Stimulated activated naive B cell treated with anti-CD40 and anti-IgM and Interleukin-4, amounts not matched to agents 10 μg/mL and 1 μg/mL and 100 μg/mL, for 72 hours (primary cell): Measurements from ENCODE around the gene PNPLA6.

Source experiments
- ATAC-seq, 2 donors: fragments of 150-1000 bp; cut with Tn5 transposase; replicated peaks; 2 replicates each; pipeline ENCODE4 v1.10.0; 2021; ENCODE audit warnings: moderate library complexity in 1 of 2
- DNase-seq: peaks from one replicate; pipeline ENCODE4 v3.0.0; 2021
- H3K27ac Mint-ChIP-seq: one replicate; pipeline ENCODE4 v1.8.0; 2022; ENCODE audit warnings: mild to moderate bottlenecking, mixed read lengths
- H3K27me3 Mint-ChIP-seq, 2 donors: one replicate each; pipeline ENCODE4 v1.8.0; 2022; ENCODE audit warnings: mixed read lengths in 2 of 2
- H3K36me3 Mint-ChIP-seq, 2 donors: one replicate each; pipeline ENCODE4 v1.8.0; 2022; ENCODE audit warnings: mixed read lengths in 2 of 2, mild to moderate bottlenecking in 1 of 2
- H3K4me1 Mint-ChIP-seq, 2 donors: one replicate each; pipeline ENCODE4 v1.8.0; 2022; ENCODE audit warnings: mixed read lengths in 2 of 2, mild to moderate bottlenecking in 1 of 2
- H3K4me3 Mint-ChIP-seq, 2 donors: one replicate each; pipeline ENCODE4 v1.8.0; 2022; ENCODE audit warnings: mild to moderate bottlenecking in 2 of 2, mixed read lengths in 2 of 2, moderate library complexity in 1 of 2
- H3K9me3 Mint-ChIP-seq, 2 donors: one replicate each; pipeline ENCODE4 v1.8.0; 2022; ENCODE audit warnings: mixed read lengths in 2 of 2, mild to moderate bottlenecking in 1 of 2

Gene PNPLA6

GRCh38 chr19:7506385-7507328, 28.9 kb upstream of the PNPLA6 start:
- Mint-ChIP-seq H3K4me3 (peak overlapping the region; percentile 30 to 52), H3K4me1 (peaks cover 12 to 26% of the 10 kb centered on the region in 2 donors), H3K36me3 (peaks cover 0 to 4% of the 10 kb centered on the region in 2 donors), H3K27me3 (peaks cover 52 to 68% of the 10 kb centered on the region in 2 donors), H3K27ac (no peak overlapping the region), H3K9me3 (peaks cover 3 to 9% of the 10 kb centered on the region in 2 donors)
- ATAC-seq (peak; percentile 81 to 87), DNase-seq (peak; percentile 44)

DNA sequence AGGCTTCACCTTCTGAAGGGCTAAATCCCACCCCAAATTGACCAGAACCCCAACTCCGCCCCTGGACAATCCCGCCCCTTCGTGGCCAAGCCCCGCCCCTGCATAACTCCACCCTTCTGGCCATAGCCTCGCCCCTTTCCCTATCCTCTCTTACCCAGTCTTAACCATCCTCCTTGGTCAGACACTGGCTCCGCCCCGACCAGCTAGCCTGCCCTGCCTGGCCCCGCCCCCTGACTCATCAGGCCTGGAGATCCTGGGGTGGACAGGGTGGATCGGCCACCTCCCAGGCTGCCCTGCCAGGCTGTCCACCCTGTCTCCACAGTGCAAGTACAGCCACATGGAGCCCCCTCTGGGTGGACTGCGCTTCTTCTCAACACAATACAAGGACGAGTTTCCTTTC, 27.6 kb upstream of the PNPLA6 start:
- DNase-seq: no peak
- H3K27ac Mint-ChIP-seq: no peak overlapping the region
- peaks cover 3 to 9% of the 10 kb centered on the region in 2 donors for H3K9me3 Mint-ChIP-seq

DNA sequence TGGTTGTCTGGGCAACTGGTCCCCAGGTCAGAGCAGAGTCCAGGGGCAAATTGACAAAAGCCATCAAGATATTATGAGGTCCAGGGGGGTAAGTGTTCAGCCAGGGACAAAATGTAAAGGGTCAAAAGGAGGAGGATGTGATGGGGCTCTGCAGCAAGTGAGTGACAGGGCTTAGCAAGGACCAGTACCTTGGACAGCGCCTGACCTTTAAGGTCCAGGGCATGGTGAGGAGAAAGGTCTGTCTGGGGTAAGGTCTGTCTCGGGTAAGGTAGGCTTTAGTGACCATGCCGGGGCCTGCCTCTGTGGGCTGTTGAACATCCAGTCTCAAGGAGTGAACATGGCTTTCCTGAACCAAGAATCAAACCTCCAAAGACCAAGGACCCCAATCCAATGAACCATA, 25.9 kb upstream of the PNPLA6 start:
- Mint-ChIP-seq H3K4me1 (peaks cover 12 to 26% of the 10 kb centered on the region in 2 donors), H3K27ac (no peak overlapping the region), H3K4me3 (no peak overlapping the region), H3K9me3 (peaks cover 3 to 9% of the 10 kb centered on the region in 2 donors), H3K27me3 (peaks cover 40 to 51% of the 10 kb centered on the region in 2 donors), H3K36me3 (peaks cover 0 to 4% of the 10 kb centered on the region in 2 donors)
- DNase-seq (no peak), ATAC-seq (no peak)

More for the DNA sequence above, 27.6 kb upstream of the PNPLA6 start:
- Mint-ChIP-seq H3K27me3 (peaks cover 47 to 64% of the 10 kb centered on the region in 2 donors), H3K36me3 (peaks cover 0 to 4% of the 10 kb centered on the region in 2 donors), H3K4me3 (no peak overlapping the region), H3K4me1 (peaks cover 12 to 26% of the 10 kb centered on the region in 2 donors)
- ATAC-seq: peak; percentile 52 to 63

- no peak overlapping the region for H3K4me3 Mint-ChIP-seq
- peaks cover 19 to 29% of the 10 kb centered on the region in 2 donors for H3K27me3 Mint-ChIP-seq
- H3K9me3 Mint-ChIP-seq: no peaks in the 10 kb centered on the region
- peaks cover 14 to 24% of the 10 kb centered on the region in 2 donors for H3K4me1 Mint-ChIP-seq
- ATAC-seq (no peak), DNase-seq (no peak)
- no peak overlapping the region for H3K27ac Mint-ChIP-seq
- no peaks in the 10 kb centered on the region for H3K36me3 Mint-ChIP-seq
Measured at GRCh38 chr19:7512400-7512851, 23.1 kb upstream of the PNPLA6 start.

GRCh38 chr19:7513809-7514642, 21.5 kb upstream of the PNPLA6 start:
- ATAC-seq (no peak), DNase-seq (no peak)
- no peak overlapping the region for H3K4me3 Mint-ChIP-seq
- H3K27me3 Mint-ChIP-seq: peaks cover 7 to 18% of the 10 kb centered on the region in 2 donors
- peaks cover under 1 to 4% of the 10 kb centered on the region in 2 donors for H3K36me3 Mint-ChIP-seq
- H3K4me1 Mint-ChIP-seq: peaks cover 12 to 21% of the 10 kb centered on the region in 2 donors
- H3K27ac Mint-ChIP-seq: no peak overlapping the region
- H3K9me3 Mint-ChIP-seq: no peaks in the 10 kb centered on the region

- H3K27ac Mint-ChIP-seq: peak overlapping the region; percentile 83
- no peaks in the 10 kb centered on the region for H3K9me3 Mint-ChIP-seq
Measured at GRCh38 chr19:7515110-7515644, 20.3 kb upstream of the PNPLA6 start.

GRCh38 chr19:7515645-7516151, 19.8 kb upstream of the PNPLA6 start, which contains the start of gene ZNF358:
ZNF358 (plus strand) TSS chr19:7516103; CDS start chr19:7519243, 3,140 bp downstream.
- Mint-ChIP-seq H3K4me1 (peaks cover 12 to 21% of the 10 kb centered on the region in 2 donors), H3K9me3 (no peaks in the 10 kb centered on the region), H3K27me3 (peaks cover 0 to 4% of the 10 kb centered on the region in 2 donors), H3K36me3 (peaks cover 3 to 10% of the 10 kb centered on the region in 2 donors), H3K27ac (peak within 1 kb of the TSS; percentile 83), H3K4me3 (peak within 1 kb of the TSS; percentile 85 to 88)
- ATAC-seq (peak; percentile 96 to 97), DNase-seq (peak; percentile 38)

More at GRCh38 chr19:7515110-7515644, 20.3 kb upstream of the PNPLA6 start:
- peak overlapping the region; percentile 85 to 88 for H3K4me3 Mint-ChIP-seq
- ATAC-seq (no peak), DNase-seq (no peak)
- peaks cover 3 to 8% of the 10 kb centered on the region in 2 donors for H3K36me3 Mint-ChIP-seq
- peaks cover 12 to 21% of the 10 kb centered on the region in 2 donors for H3K4me1 Mint-ChIP-seq
- peaks cover 0 to 7% of the 10 kb centered on the region in 2 donors for H3K27me3 Mint-ChIP-seq

DNA sequence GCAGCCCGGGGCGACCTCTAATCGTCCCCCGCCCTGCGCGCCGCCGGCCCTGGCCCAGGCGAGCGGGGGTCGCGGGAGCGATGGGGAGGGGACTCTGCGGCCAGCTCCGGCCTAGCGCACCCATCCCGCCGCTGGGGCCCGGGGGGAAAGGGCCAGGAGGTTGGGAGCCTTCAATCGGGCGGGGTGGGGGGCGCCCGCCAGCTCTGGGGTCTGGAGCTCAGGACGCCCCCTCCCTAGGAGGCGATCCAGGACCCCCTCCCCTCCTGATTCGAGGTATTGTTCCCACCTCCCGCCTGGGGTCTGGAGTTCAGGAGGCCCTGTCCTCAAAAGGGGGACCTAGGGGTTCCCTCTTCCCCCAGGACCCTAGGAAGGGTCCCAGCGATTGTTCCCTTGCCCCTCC, 19.2 kb upstream of the PNPLA6 start:
- Mint-ChIP-seq H3K27me3 (peaks cover 0 to 4% of the 10 kb centered on the region in 2 donors), H3K4me3 (peak overlapping the region; percentile 71 to 72)

DNA sequence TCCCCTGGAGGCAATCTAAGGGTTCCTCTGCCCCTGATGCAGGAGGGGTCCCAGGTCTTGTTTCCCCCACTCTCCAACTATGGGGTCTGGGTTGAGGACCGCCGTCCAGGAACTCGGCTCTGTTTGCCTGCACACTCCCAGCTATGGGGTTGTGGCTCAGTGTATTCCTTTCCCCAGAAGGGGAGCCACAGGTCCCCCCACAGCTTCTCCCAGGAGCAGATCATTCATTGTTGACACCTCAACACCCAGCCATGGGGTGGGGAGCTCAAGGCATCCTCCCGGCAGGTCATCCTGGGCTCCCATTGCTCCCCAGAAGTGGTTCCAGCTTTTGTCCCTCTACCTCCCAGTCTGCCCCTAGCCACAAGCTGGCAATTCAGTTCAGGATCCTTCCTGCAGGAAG, 18.6 kb upstream of the PNPLA6 start:
- peak overlapping the region; percentile 71 to 72 for H3K4me3 Mint-ChIP-seq
- peaks cover 0 to 4% of the 10 kb centered on the region in 2 donors for H3K27me3 Mint-ChIP-seq
- DNase-seq (no peak), ATAC-seq (no peak)
- no peaks in the 10 kb centered on the region for H3K9me3 Mint-ChIP-seq
- H3K4me1 Mint-ChIP-seq: peaks cover 14 to 25% of the 10 kb centered on the region in 2 donors
- peak overlapping the region; percentile 81 for H3K27ac Mint-ChIP-seq
- peaks cover 3 to 13% of the 10 kb centered on the region in 2 donors for H3K36me3 Mint-ChIP-seq

More for the DNA sequence above, 19.2 kb upstream of the PNPLA6 start:
- Mint-ChIP-seq H3K9me3 (no peaks in the 10 kb centered on the region), H3K36me3 (peaks cover 3 to 13% of the 10 kb centered on the region in 2 donors), H3K4me1 (peaks cover 12 to 21% of the 10 kb centered on the region in 2 donors), H3K27ac (peak overlapping the region; percentile 59)
- ATAC-seq: peak in 1 of 2 donors; percentile 15
- no peak for DNase-seq

GRCh38 chr19:7519361-7520130, 16.0 kb upstream of the PNPLA6 start:
- ATAC-seq: no peak
- Mint-ChIP-seq H3K36me3 (peaks cover 3 to 13% of the 10 kb centered on the region in 2 donors), H3K27me3 (no peaks in the 10 kb centered on the region), H3K9me3 (no peaks in the 10 kb centered on the region), H3K27ac (no peak overlapping the region), H3K4me3 (no peak overlapping the region), H3K4me1 (peaks cover 23 to 37% of the 10 kb centered on the region in 2 donors)
- no peak for DNase-seq

DNA sequence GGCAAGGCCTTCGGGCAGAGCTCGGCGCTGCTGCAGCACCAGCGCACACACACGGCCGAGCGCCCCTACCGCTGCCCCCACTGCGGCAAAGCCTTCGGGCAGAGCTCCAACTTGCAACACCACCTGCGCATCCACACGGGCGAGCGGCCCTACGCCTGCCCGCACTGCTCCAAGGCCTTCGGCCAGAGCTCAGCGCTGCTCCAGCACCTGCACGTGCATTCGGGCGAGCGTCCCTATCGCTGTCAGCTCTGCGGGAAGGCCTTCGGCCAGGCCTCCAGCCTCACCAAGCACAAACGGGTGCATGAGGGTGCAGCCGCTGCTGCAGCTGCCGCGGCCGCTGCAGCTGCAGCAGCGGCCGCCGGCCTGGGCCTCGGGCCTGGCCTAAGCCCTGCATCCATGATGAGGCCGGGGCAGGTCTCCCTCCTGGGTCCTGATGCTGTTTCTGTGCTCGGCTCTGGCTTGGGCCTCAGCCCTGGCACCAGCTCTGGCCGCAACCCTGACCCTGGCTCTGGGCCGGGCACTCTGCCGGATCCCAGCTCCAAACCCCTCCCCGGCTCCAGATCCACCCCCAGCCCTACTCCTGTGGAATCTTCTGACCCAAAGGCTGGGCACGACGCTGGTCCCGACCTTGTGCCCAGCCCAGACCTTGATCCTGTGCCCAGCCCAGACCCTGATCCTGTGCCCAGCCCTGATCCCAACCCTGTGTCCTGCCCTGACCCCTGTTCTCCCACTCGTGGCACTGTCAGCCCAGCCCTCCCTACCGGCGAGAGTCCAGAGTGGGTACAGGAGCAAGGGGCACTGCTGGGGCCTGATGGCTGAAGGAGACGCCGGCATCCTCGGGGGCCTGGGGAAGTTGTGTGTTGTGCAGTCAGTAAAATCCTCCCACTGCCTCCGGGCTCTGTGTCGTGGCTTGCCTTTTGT, 15.1 kb upstream of the PNPLA6 start:
- ATAC-seq: no peak
- no peak for DNase-seq
- H3K9me3 Mint-ChIP-seq: no peaks in the 10 kb centered on the region
- H3K4me1 Mint-ChIP-seq: peaks cover 21 to 34% of the 10 kb centered on the region in 2 donors
- no peak overlapping the region for H3K4me3 Mint-ChIP-seq
- H3K36me3 Mint-ChIP-seq: peaks cover 3 to 13% of the 10 kb centered on the region in 2 donors
- no peak overlapping the region for H3K27ac Mint-ChIP-seq
- no peaks in the 10 kb centered on the region for H3K27me3 Mint-ChIP-seq

- DNase-seq (no peak), ATAC-seq (no peak)
- Mint-ChIP-seq H3K27ac (peak overlapping the region; percentile 88), H3K27me3 (no peaks in the 10 kb centered on the region), H3K4me1 (peaks cover 17 to 27% of the 10 kb centered on the region in 2 donors), H3K4me3 (peak overlapping the region; percentile 85 to 88), H3K9me3 (no peaks in the 10 kb centered on the region), H3K36me3 (peaks cover 9 to 21% of the 10 kb centered on the region in 2 donors)
Measured at GRCh38 chr19:7521551-7522071, 13.9 kb upstream of the PNPLA6 start.
